Activated CD4-positive, alpha-beta T cell treated with anti-CD3 and anti-CD28 coated beads, Interleukin-2, amount 10 ng/mL, durations not matched to agents 24 days and 14 days (primary cell): ENCODE measurements around the gene INAFM1. TPM values are rescaled to one million over a fixed set of nuclear protein-coding genes. Genes with fewer than 3 reads are reported as not detected.

Experiments
- DNase-seq: peaks from one replicate; pipeline ENCODE4 v3.0.0; 2022
- H3K27ac Mint-ChIP-seq: one replicate; pipeline ENCODE4 v1.8.0; 2022; ENCODE audit warnings: mild to moderate bottlenecking, mixed read lengths
- H3K27me3 Mint-ChIP-seq: one replicate; pipeline ENCODE4 v1.8.0; 2022; ENCODE audit warnings: mixed read lengths
- H3K36me3 Mint-ChIP-seq: one replicate; pipeline ENCODE4 v1.8.0; 2022; ENCODE audit warnings: low read depth, mild to moderate bottlenecking, mixed read lengths
- H3K4me1 Mint-ChIP-seq: one replicate; pipeline ENCODE4 v1.8.0; 2021; ENCODE audit warnings: mixed read lengths
- H3K4me3 Mint-ChIP-seq: one replicate; pipeline ENCODE4 v1.8.0; 2022; ENCODE audit warnings: mild to moderate bottlenecking, moderate library complexity, mixed read lengths
- H3K9me3 Mint-ChIP-seq: one replicate; pipeline ENCODE4 v1.8.0; 2021; ENCODE audit warnings: mixed read lengths
- intact Hi-C: fragments of 100-400 bp; cut with micrococcal nuclease; formaldehyde crosslinking; loops from one replicate; pipeline ENCODE4 v1.15.1; 2023
- total RNA-seq: library from RNA; stranded (reverse); gene quantifications from 2 replicates; pipeline ENCODE4 v1.2.3, GENCODE V29; 2022

The INAFM1 gene
- total RNA-seq, result 10.6 and 11.0 TPM in 2 replicates

DNA sequence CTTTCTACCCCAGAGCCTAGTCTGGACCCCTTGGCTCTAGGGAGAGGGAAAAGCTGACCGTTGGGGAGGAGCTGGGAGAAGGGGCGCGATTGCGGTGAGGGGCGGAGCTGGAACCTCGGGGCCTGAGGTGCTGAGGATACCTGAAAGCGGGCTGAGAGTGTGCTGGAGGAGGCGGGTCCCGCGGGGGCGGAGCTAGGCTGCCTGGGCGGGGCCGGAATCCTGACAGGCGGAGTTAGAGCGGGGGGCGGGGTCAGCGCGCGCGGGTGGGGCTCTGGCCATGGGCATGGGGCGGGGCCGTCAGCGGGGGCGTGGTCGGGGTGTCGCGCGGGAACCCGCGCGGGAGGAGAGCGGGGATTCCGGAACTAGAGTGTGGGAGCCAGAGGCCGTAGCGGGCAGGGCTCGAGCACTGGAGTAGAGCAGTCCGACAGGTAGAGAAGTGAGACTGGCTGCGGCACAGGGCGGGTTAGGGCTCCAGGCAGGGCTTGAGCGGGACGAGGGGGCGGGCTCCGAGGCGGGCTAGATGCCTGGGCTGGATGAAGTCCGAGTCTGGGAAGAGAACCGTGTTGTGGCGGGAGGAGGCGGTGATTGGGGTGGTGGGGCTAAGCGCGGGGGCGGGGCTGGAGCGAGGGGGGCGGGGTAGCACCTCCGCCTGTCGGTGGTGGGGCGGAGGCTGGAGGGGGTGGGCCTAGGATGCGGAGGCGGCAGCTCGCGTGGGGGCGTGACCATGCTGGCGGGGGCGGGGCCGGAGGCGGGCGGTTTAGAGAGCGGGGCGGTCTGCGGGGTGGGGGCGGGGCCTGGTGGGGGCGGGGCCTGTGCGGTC lies at the start of gene INAFM1:
Gene INAFM1, plus strand, starts transcription at position 815 of the 820 bp plus-strand sequence. CDS start 35 bp downstream, outside the sequence.
- peaks cover 27% of the 10 kb centered on the region for H3K36me3 Mint-ChIP-seq
- peak within 1 kb of the TSS; percentile 99 for H3K27ac Mint-ChIP-seq
- DNase-seq, result peak; percentile 99
- H3K4me3 Mint-ChIP-seq, result peak within 1 kb of the TSS; percentile 97
- no peaks in the 10 kb centered on the region for H3K27me3 Mint-ChIP-seq
- H3K9me3 Mint-ChIP-seq, result no peaks in the 10 kb centered on the region
- H3K4me1 Mint-ChIP-seq, result peaks cover 40% of the 10 kb centered on the region
- intact Hi-C loops, result loop anchor here (1.0 to 10.0 kb wide), 5 partner anchors 17 to 489 kb away; partner anchors contain the start of genes BBC3, BICRA, NAPA and SLC1A5

DNA sequence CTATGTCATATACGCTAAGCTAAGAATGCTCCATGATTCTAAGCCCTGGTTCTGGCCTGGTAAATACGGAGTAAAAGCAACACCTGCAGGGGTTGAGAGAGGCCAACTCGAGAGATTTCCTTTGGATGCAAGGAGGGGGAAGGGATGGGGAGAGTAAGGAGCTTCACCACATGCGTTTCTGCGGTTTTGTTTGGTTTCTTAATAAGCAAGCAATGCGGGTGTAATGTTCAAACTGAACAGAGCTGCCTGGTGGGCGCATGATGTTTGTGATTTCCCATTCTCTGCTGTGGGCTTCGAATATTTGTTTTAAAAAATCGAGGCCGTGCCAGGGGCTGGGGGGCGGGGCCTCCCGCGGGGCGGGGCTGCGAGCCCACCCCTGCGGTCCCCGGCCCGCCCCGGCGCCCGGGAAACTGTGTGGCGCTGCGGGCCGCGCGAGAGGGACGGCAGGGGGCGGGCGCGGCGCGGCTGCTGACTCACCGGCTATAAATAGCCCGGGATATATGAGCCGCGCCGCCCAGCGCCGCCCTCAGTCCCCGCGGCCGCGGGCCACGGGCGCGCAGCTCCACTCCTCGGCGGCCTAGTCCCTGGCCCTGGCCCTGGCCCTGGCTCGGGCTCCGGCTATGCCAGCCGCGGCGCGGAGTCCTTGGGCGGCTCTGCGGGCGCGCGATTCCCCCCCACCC lies 48.8 kb upstream of the INAFM1 start:
- Mint-ChIP-seq H3K9me3 (no peaks in the 10 kb centered on the region), H3K4me3 (peak overlapping the region; percentile 88), H3K27me3 (no peaks in the 10 kb centered on the region), H3K4me1 (peaks cover 13% of the 10 kb centered on the region), H3K27ac (peak overlapping the region; percentile 92), H3K36me3 (peaks cover 24% of the 10 kb centered on the region)
- intact Hi-C loops, result loop anchor here (1.0 to 5.0 kb wide), 4 partner anchors 31 to 94 kb away; partner anchors contain the start of genes CCDC9 and SAE1
- peak; percentile 96 for DNase-seq

DNA sequence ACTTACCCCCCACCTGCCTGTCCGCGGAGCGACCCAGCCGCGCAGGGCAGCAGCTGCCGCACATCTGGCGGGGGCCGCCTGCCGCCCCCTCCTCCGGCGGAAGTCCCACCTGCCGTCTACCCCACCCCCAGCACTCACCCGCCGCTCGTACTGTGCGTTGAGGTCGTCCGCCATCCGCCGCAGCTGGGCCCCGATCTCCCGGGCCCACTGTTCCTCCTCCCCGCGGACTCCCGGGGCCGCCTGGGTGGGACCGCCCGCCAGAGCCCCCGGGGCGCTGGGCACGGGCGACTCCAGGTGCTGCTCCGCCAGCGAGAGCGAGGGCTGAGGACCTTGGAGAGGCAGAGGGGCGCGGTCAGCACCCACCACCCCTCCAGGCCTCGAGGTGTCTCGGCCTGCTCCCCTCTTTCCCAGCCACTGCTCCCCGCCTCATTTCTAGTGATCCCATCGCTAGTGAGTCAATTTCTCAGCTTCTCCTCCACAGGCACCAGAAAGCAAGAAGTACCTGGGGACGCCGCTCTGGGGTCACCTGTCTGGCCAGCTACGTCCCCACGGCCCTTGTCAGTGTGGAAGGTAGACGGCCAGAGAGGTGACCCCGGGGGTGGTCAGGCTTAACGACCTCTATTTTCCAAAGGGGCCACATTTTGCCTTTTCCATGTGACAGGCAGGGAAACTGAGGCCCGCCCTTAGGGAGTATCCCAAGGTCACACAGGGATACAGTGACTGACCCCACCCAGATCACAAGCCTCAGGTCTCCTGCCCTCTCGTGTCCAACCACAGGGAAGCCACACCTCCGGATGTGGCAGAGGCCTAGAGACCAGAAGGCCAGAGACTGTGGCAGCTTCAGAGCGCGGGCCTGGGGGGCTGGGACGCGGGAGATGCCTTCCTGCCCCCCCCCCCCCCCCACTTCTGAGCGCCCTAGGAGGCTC lies 48.0 kb upstream of the INAFM1 start:
- Mint-ChIP-seq H3K27me3 (no peaks in the 10 kb centered on the region), H3K9me3 (no peaks in the 10 kb centered on the region), H3K4me3 (peak overlapping the region; percentile 88)

DNA sequence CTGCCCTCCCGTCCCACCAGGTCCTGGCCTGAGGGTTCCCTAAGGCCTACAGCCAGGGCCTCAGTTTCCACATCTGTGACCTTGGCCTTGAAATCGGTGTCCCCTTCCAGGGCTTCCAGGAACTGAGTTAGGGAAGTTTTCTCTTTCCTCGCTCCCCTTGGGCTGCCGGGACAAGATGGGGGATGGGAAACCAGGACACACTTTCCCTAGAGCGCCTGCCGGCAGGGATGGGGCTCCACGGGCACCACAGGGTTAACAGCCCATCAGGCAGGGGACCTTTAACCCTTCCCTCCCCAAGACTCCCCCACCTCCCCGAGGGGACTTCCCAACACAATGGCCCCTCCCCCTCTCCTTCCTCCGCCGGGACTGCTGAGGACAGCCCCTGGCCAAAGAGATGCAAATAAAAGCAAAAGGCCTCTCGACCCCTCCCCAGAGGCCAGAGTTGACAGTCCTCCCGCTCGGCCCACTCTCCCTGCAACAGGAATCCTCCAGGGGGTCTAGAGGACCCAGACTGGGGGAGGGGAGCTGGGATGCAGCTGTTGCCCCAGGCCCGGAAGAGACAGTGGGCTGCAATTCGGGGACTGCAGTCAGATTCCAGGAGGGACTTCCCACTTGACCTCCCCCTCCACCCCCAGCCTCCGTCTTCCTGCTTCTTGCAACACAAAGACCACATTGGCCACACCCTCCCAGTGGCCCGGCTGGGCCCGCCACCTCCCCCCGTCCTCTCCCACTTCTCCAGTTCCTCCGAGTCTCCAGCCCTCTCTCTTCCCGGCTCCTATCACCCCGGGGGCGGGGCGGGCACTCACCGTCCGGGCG lies 47.1 kb upstream of the INAFM1 start:
- intact Hi-C loops, result loop anchor here (1.0 to 5.0 kb wide), 4 partner anchors 29 to 95 kb away; partner anchors contain the start of genes CCDC9 and SAE1
- Mint-ChIP-seq H3K9me3 (no peaks in the 10 kb centered on the region), H3K27me3 (no peaks in the 10 kb centered on the region), H3K27ac (peak overlapping the region; percentile 92), H3K4me1 (peaks cover 25% of the 10 kb centered on the region), H3K4me3 (peak overlapping the region; percentile 88), H3K36me3 (peaks cover 14% of the 10 kb centered on the region)
- peak; percentile 90 for DNase-seq

More for the DNA sequence above, 48.0 kb upstream of the INAFM1 start:
- Mint-ChIP-seq H3K4me1 (peaks cover 18% of the 10 kb centered on the region), H3K27ac (peak overlapping the region; percentile 92), H3K36me3 (peaks cover 21% of the 10 kb centered on the region)
- intact Hi-C loops, result loop anchor here (1.0 to 5.0 kb wide), 5 partner anchors 30 to 94 kb away; partner anchors contain the start of genes CCDC9 and SAE1
- DNase-seq, result peak; percentile 93

DNA sequence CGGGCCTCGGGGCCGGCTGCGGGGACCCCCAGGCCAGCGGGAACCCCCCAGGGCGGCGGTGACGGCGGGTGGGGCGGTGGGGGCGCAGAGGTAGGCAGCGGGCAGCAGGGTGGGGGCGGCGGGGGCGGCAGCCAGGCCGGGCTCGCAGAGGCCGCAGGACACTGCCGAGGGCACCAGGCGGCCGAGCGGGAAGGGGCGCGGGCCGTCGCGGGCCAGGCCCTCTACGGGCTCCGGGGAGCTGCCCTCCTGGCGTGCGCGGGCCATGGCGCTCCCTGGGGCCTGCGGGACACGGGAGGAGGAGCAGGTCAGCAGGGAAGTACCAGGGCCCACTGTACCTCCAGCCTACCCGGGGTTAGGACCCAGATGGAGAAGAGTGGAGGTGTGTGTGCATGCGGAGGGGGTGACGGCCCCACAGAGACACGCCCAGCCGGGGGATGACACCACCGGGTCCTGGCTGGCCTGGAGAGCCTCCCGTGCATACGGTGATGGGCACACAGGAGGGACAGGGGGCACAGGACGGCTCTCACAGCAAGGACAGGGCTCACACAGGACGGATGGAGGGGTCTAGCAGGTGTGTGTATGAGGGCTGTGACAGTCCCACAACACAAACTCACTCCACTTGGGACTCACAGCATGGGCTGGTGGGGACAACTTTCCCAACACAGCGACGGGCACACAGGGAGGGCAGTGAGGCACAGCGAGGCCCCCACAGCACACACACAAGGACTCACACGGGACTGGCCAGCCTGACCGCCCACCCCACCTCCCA lies 46.3 kb upstream of the INAFM1 start:
- peak; percentile 88 for DNase-seq
- intact Hi-C loops, result loop anchor here (5.0 kb wide), 1 partner anchor 96 kb away; the partner anchor contains the start of gene SAE1
- peaks cover 12% of the 10 kb centered on the region for H3K36me3 Mint-ChIP-seq
- H3K9me3 Mint-ChIP-seq, result no peaks in the 10 kb centered on the region
- H3K4me1 Mint-ChIP-seq, result peaks cover 28% of the 10 kb centered on the region
- H3K27ac Mint-ChIP-seq, result no peak overlapping the region
- peak overlapping the region; percentile 88 for H3K4me3 Mint-ChIP-seq
- no peaks in the 10 kb centered on the region for H3K27me3 Mint-ChIP-seq

DNA sequence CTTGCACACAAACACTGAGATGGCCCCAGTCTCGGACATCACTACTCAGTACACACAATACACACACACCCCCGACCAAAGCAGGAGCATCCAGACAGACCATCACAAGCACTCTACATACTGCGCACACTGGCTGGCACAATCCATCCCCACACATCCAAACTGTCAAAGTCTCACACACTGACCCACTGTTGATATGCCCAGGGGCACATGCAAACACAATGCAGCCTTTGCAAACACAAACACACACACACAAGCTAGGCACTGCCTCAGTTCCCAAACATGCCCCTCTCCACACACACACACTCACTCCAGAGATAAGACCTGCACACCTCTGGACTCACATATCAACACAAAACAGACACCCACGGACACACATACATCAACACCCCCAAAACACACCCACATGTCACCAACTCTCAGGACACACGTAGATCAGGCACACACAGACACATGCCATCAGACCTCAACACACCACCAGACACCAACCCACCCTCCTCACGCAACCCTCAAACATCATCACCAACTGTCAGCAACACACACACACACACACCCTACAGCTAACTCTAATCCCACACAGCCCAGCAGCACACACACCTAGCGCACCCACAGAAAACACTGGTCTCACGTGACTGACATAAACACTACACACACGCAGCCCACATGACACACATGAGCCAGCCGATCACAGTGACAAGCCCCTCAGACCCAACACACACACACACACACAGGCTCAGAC lies 45.6 kb upstream of the INAFM1 start:
- no peak overlapping the region for H3K27ac Mint-ChIP-seq
- peaks cover 10% of the 10 kb centered on the region for H3K36me3 Mint-ChIP-seq
- DNase-seq, result peak; percentile 83
- no peak overlapping the region for H3K4me3 Mint-ChIP-seq
- H3K27me3 Mint-ChIP-seq, result no peaks in the 10 kb centered on the region
- no peaks in the 10 kb centered on the region for H3K9me3 Mint-ChIP-seq
- H3K4me1 Mint-ChIP-seq, result peaks cover 28% of the 10 kb centered on the region
- intact Hi-C loops, result loop anchor here (5.0 kb wide), 1 partner anchor 97 kb away; the partner anchor contains the start of gene SAE1

DNA sequence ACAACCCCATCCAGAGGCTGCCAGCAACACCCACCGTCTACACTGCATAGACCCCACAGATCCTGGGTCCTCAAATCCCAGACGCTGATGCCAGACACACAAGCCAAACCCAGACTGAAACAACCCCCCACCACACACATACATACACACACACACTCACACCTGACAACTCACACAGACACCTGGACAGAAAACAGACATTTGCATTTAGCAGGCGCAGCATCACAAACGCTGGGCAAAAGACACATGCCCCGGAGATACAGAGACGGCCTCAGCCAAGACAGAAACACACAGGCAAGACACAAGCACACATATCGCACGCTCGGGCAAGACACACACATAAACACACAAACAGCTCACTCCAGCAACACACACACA lies 45.0 kb upstream of the INAFM1 start:
- Mint-ChIP-seq H3K9me3 (no peaks in the 10 kb centered on the region), H3K36me3 (peaks cover 10% of the 10 kb centered on the region), H3K27me3 (no peaks in the 10 kb centered on the region), H3K4me1 (peaks cover 28% of the 10 kb centered on the region), H3K4me3 (no peak overlapping the region), H3K27ac (no peak overlapping the region)
- peak; percentile 78 for DNase-seq
- intact Hi-C loops, result loop anchor here (2.0 to 5.0 kb wide), 3 partner anchors 19 to 97 kb away; partner anchors contain the start of genes INAFM1 and SAE1

DNA sequence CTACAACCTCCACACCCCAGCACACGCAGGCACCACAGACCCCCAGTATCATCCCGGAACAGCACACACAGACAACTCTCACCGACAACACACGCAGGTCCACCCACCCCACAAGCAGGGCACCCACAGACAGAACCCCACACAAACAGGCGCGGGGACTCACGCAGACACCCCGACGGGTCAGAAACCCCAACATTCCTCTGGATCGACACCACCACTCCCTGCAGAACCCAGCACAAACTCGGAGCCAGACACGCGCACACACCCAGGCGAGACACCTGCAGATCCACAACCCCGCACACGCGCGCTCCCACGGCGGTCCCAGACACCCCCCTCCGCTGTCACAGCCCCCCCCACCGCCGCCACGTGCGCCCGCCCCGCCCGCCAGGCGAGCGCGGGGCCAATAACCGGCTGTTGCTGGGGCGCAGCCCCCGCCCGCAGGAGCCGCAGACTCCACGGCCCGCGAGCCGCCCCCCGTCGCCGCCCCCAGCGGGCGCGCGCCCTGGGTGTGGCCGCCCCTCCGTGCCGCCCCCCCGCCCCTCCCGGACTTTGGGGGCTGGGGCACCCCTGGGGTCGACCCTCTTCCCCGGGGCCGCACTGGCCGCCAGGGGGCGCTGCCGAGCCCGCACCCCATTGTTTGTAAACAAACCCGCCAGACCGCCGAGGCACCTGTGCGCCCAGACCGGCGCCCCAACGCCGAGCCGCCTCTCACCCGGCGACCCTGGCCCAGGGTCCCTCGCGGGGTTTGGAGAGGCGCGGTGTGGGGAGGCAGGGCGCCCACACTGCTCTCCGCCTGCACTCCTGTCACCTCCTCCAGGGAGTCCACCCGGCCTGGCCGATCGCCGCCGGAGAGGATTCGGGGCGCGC lies 44.4 kb upstream of the INAFM1 start:
- peak; percentile 95 for DNase-seq
- H3K4me1 Mint-ChIP-seq, result peaks cover 28% of the 10 kb centered on the region
- no peaks in the 10 kb centered on the region for H3K9me3 Mint-ChIP-seq
- H3K4me3 Mint-ChIP-seq, result peak overlapping the region; percentile 30
- no peak overlapping the region for H3K27ac Mint-ChIP-seq
- intact Hi-C loops, result loop anchor here (2.0 kb wide), 2 partner anchors 19 to 45 kb away; partner anchors contain the start of gene INAFM1
- H3K36me3 Mint-ChIP-seq, result peaks cover 9% of the 10 kb centered on the region
- H3K27me3 Mint-ChIP-seq, result no peaks in the 10 kb centered on the region

DNA sequence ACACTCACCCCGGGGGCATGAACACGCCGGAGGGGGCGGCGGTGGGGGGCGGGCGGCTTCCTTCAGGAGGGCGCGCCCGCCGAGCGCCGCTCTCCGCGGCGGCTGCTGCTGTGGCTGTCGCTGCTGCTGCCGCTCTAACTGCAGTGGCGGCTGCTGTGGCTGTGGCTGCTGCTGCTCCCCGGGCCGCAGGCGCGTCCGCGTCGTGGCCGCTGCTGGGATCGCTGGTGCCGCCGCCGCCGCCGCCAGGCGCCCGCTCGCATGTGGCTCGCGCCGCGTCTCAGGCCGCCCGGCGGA lies 43.8 kb upstream of the INAFM1 start, which contains the start of gene BBC3:
Gene BBC3, minus strand, starts transcription at position 279 of the 294 bp plus-strand sequence. CDS start 2,768 bp downstream, outside the sequence.
- intact Hi-C loops, result loop anchor here (1.0 to 2.0 kb wide), 5 partner anchors 10 to 82 kb away; partner anchors contain the start of gene INAFM1
- peaks cover under 1% of the 10 kb centered on the region for H3K27me3 Mint-ChIP-seq
- H3K27ac Mint-ChIP-seq, result peak within 1 kb of the TSS; percentile 87
- no peaks in the 10 kb centered on the region for H3K9me3 Mint-ChIP-seq
- peaks cover 23% of the 10 kb centered on the region for H3K4me1 Mint-ChIP-seq
- H3K4me3 Mint-ChIP-seq, result peak within 1 kb of the TSS; percentile 84
- no peak for DNase-seq
- peaks cover 4% of the 10 kb centered on the region for H3K36me3 Mint-ChIP-seq

DNA sequence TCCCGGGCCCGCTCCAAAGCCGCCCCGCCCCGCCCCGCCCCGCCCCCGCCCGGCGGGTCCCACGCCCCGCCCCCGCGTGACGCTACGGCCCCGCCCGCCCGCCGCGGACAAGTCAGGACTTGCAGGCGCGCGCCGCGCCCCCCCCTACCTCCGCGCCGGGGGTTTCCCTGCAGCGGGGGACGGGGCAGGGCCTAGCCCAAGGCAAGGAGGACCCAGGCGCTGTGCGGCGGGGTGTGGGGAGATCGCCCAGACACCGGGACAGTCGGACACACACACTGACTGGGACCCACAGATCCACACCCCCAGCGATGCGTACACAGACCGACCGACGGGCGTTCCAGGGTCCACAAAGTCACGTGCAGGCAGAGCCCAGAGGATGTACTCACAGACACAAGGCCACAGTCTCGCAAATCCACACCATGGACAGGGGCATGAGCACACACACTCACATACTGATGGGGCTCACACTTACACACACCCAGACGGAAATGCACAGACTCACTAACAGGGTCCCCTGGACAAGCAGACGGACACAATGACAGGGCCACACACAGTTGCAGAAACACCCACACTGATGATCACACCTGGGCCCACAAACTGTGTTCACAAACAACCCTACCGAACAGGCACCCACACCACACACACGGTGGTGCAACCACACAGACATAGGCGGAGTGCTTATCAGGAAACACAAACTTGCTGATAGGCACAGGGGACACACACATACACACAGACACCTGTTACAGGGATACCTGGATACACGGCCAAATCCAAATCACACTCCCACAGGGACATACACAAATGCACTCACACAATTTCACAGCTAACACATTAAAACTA lies 43.2 kb upstream of the INAFM1 start:
- peak overlapping the region; percentile 87 for H3K27ac Mint-ChIP-seq
- H3K27me3 Mint-ChIP-seq, result peaks cover 2% of the 10 kb centered on the region
- intact Hi-C loops, result loop anchor here (1.0 to 2.0 kb wide), 5 partner anchors 10 to 82 kb away; partner anchors contain the start of gene INAFM1

More for the DNA sequence above, 43.2 kb upstream of the INAFM1 start:
- Mint-ChIP-seq H3K4me1 (peaks cover 23% of the 10 kb centered on the region), H3K36me3 (peaks cover 4% of the 10 kb centered on the region), H3K9me3 (no peaks in the 10 kb centered on the region), H3K4me3 (peak overlapping the region; percentile 84)
- DNase-seq, result peak; percentile 98
